Measurements from ENCODE around the gene OR2T3.
"Not testable (repeated sequence)": the region's sequence is repeated elsewhere in the genome, so short reads cannot be mapped to it uniquely, and the experiment has no call there.

DNA sequence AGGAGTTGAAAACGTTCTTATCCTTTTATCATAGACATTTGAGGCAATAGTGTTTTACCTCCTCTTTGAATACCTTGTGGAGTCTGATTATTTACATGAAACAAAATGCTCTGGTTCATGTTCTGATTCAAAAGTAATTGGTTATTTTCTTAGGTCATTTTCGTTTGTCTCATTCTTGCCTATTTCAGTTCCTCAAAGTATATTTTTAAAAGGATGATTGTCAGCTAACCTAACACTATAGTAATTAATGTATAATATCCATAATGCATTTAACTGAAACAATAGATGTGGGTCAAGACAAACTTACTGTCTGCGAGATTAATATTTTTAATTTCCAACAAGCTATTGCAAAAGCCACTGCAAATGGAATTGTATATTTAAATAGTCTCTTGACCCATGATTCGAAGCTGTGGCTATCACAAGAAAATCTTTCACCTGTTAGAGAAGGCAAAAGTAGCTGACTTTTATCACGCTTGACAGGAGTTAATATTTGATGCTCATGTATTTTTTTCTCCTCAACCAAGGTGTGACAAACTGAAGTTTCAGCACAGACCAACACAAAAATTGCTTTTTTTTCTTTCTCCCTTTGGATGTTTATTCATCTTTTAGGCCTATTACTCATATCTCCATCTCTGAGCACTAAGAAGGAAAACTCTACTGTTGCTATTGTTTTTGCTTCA is 22.5 kb upstream of the OR2T3 start:
- not testable (repeated sequence) for TF ChIP-seq POLR2AphosphoS5 (IDR thresholded peaks at IDR 0.05; ENCODE audit: low read depth, low read length); POLR2A (IDR thresholded peaks at IDR 0.05; ENCODE audit: low read depth, low read length); TAF1 (IDR thresholded peaks at IDR 0.05; ENCODE audit: borderline replicate concordance, low read depth, low read length)
